ACC112 (cell line): ENCODE measurements around the gene ZBTB8OS.
A peak's percentile ranks its signal among the peaks of the same experiment; 100 is the strongest.

ENCODE experiments used
- H2AFZ ChIP-seq: fragments of 200-600 bp; sonication (generic); one replicate; pipeline ENCODE4 v1.6.0; 2017; ENCODE audit warnings: antibody characterized with exemption, low read length; ENCODE audit not compliant: unreplicated experiment
- H3K27ac ChIP-seq: fragments of 200-600 bp; sonication (generic); 2 replicates; pipeline ENCODE4 v1.5.1; 2014; ENCODE audit warnings: low read depth, mild to moderate bottlenecking, antibody characterized with exemption, low read length, moderate library complexity
- H3K27me3 ChIP-seq: fragments of 200-600 bp; sonication (generic); 2 replicates; pipeline ENCODE4 v1.6.1; 2014; ENCODE audit warnings: mild to moderate bottlenecking, antibody characterized with exemption, low read length, moderate library complexity, mixed read lengths; ENCODE audit not compliant: insufficient read depth
- H3K36me3 ChIP-seq: fragments of 200-600 bp; sonication (generic); 2 replicates; pipeline ENCODE4 v1.6.1; 2016; ENCODE audit warnings: mild to moderate bottlenecking, antibody characterized with exemption, low read length, moderate library complexity, mixed read lengths; ENCODE audit not compliant: insufficient read depth
- H3K4me1 ChIP-seq: fragments of 200-600 bp; sonication (generic); one replicate; pipeline ENCODE4 v1.6.1; 2016; ENCODE audit warnings: low read length, mixed read lengths; ENCODE audit not compliant: insufficient read depth, unreplicated experiment, control insufficient read depth
- H3K4me3 ChIP-seq: fragments of 200-600 bp; sonication (generic); 2 replicates; pipeline ENCODE4 v1.5.1; 2014; ENCODE audit warnings: mild to moderate bottlenecking, low read depth, low read length
- H3K79me2 ChIP-seq: fragments of 200-600 bp; sonication (generic); one replicate; pipeline ENCODE4 v1.6.0; 2016; ENCODE audit warnings: low read length; ENCODE audit not compliant: control insufficient read depth, unreplicated experiment, insufficient read depth

The ZBTB8OS gene

GRCh38 chr1:32627596-32628162 lies 22.7 kb downstream of the ZBTB8OS start:
- Histone ChIP-seq H3K27ac (no peak overlapping the region), H3K4me1 (no peaks in the 10 kb centered on the region), H3K79me2 (no peaks in the 10 kb centered on the region)

DNA sequence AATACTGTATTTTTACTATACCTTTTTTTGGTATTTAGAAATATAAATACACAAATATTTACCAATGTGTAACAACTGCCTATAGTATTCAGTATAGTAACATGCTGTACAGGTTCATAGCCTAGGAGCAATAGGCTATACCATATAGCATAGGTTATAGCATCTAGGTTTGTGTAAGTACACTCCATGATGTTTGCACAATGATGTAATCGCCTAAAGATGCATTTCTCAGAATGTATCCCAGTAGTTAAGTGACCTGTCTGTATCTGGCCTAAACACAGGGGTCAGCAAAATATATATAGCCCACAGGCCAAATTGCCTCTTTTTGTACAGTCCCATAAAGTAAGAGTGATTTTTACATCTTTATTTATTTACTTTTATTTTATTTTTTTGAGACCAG lies 24.2 kb downstream of the ZBTB8OS start:
- no peaks in the 10 kb centered on the region for H3K27me3 ChIP-seq
- H3K4me3 ChIP-seq: no peak overlapping the region
- H3K4me1 ChIP-seq: no peaks in the 10 kb centered on the region
- H3K36me3 ChIP-seq: no peaks in the 10 kb centered on the region
- no peak overlapping the region for H3K27ac ChIP-seq
- H3K79me2 ChIP-seq: no peaks in the 10 kb centered on the region
- no peak overlapping the region for H2AFZ ChIP-seq

More at GRCh38 chr1:32627596-32628162, 22.7 kb downstream of the ZBTB8OS start:
- H3K27me3 ChIP-seq: no peaks in the 10 kb centered on the region
- H3K36me3 ChIP-seq: no peaks in the 10 kb centered on the region
- H3K4me3 ChIP-seq: no peak overlapping the region
- no peak overlapping the region for H2AFZ ChIP-seq

DNA sequence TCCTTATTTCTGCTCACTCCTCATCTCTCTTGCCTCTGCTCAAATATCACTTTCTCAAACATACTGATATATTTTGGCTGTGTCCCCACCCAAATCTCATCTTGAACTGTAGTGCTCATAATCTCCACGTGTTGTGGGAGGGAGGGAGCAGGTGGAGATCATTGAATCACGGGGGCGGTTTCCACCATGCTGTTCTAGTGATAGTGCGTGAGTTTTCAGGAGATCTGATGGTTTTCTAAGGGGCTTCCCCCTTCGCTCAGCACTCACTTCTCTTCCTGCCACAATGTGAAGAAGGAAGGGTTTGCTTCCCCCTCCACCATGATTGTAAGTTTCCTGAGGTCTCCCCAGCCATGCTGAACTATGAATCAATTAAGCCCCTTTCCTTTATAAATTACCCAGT lies 26.6 kb downstream of the ZBTB8OS start:
- no peaks in the 10 kb centered on the region for H3K36me3 ChIP-seq
- H3K79me2 ChIP-seq: no peaks in the 10 kb centered on the region
- H3K27ac ChIP-seq: no peak overlapping the region
- no peak overlapping the region for H2AFZ ChIP-seq
- H3K27me3 ChIP-seq: no peaks in the 10 kb centered on the region
- no peaks in the 10 kb centered on the region for H3K4me1 ChIP-seq
- H3K4me3 ChIP-seq: no peak overlapping the region

DNA sequence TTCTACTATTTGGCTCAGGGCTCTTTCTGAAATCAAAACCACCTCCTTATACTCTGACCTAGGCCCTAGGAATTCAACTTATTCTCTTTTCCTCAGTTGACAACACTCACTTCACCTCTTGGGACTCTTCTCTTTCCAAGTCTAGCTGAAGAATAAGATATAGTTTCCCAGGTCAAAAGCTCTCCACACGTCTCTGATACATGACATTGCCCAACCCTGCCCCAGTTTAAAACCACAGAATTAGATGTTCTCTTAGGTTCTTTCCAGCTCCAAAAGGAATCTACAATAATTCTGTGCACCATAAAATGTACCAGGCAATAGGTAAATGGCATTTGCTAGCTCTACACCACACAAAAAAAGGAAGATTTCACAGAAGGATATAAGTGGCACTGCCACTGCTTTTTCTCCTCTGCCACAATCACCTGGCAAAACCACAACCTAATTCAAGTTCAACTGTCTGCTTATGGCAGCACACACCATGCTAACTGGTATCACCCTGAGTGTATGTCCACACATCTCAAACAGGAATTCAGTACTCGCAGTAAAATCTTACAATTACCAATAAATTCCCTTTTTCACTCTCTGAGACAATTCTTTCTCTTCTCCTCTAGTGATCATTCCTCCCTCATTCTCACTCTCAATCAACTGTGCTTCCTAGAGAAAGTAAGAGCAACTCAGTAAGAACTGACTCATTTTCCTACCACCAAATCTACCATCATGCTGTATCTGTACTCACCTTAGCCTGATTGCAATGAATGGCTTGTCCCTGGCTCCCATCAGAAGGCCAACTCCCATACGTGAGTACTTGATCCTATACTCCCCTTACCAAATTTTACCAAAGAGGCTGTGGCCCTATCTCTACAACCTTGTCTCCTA lies 27.3 kb downstream of the ZBTB8OS start:
- H2AFZ ChIP-seq: no peak overlapping the region
- H3K27me3 ChIP-seq: no peaks in the 10 kb centered on the region
- no peak overlapping the region for H3K4me3 ChIP-seq
- H3K27ac ChIP-seq: no peak overlapping the region
- no peaks in the 10 kb centered on the region for H3K4me1 ChIP-seq
- no peaks in the 10 kb centered on the region for H3K36me3 ChIP-seq
- H3K79me2 ChIP-seq: no peaks in the 10 kb centered on the region

DNA sequence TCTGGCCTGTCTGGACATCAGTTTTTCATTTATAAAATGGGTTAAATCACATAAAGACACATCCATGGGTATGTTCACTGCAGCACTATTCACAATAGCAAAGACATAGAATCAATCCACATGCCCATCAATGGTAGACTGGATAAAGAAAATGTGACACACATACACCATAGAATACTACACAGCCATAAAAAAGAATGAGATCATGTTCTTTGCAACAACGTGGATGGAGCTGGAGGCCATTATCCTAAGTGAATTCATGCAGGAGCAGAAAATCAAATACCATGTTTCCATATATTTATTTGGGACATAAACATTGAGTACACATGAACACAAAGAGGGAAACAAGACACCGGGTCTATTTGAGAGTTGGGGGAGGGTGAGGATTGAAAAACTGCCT lies 28.1 kb downstream of the ZBTB8OS start:
- no peaks in the 10 kb centered on the region for H3K4me1 ChIP-seq
- no peaks in the 10 kb centered on the region for H3K27me3 ChIP-seq
- no peak overlapping the region for H2AFZ ChIP-seq
- no peaks in the 10 kb centered on the region for H3K36me3 ChIP-seq
- H3K79me2 ChIP-seq: no peaks in the 10 kb centered on the region
- H3K4me3 ChIP-seq: no peak overlapping the region
- no peak overlapping the region for H3K27ac ChIP-seq

DNA sequence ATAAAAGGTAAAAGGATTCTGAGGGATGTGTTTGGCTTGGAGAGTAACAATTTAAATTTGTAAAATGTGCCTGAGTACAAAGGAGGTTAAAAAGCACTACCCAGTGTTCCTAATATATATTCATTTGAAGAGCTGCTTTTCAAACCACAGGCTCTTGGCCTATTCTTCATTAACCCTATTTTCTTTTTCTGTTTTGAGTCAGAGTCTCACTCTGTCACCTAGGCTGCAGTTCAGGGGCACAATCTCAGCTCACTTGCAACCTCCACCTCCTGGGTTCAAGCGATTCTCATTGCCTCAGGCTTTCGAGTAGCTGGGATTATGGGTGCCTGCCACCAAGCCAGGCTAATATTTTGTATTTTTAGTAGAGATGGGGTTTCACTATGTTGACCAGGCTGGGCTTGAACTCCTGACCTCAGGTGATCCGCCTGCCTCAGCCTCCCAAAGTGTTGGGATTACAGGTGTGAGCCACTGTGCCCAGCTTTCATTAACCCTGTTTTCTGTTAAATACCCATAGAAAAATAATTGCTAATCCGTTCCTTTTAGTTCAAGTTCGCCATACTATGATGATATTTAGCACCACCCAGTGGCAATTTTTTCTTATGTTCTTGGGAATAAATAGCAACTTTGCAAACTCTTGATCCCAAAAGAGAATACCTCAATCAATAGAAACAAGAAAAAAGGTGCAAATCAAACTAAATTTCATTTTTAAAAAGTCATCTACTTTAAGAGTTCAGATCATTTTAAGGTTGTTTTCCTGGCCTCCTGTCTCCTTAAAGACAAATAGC lies 30.5 kb downstream of the ZBTB8OS start:
- no peak overlapping the region for H2AFZ ChIP-seq
- no peak overlapping the region for H3K27ac ChIP-seq
- no peak overlapping the region for H3K4me3 ChIP-seq
- no peaks in the 10 kb centered on the region for H3K4me1 ChIP-seq
- H3K36me3 ChIP-seq: no peaks in the 10 kb centered on the region
- no peaks in the 10 kb centered on the region for H3K27me3 ChIP-seq
- no peaks in the 10 kb centered on the region for H3K79me2 ChIP-seq

GRCh38 chr1:32618673-32619221 lies 31.6 kb downstream of the ZBTB8OS start:
- Histone ChIP-seq H3K79me2 (no peaks in the 10 kb centered on the region), H3K4me1 (no peaks in the 10 kb centered on the region), H3K4me3 (no peak overlapping the region), H2AFZ (no peak overlapping the region), H3K27ac (no peak overlapping the region), H3K36me3 (no peaks in the 10 kb centered on the region), H3K27me3 (no peaks in the 10 kb centered on the region)

- Histone ChIP-seq H3K36me3 (no peaks in the 10 kb centered on the region), H3K27ac (no peak overlapping the region), H3K27me3 (no peaks in the 10 kb centered on the region), H3K79me2 (no peaks in the 10 kb centered on the region), H3K4me1 (no peaks in the 10 kb centered on the region), H2AFZ (no peak overlapping the region), H3K4me3 (no peak overlapping the region)
These were observed 36.9 kb downstream of the ZBTB8OS start for GRCh38 chr1:32613472-32613871.

GRCh38 chr1:32612189-32612881 lies 38.0 kb downstream of the ZBTB8OS start:
- Histone ChIP-seq H3K79me2 (no peaks in the 10 kb centered on the region), H3K27ac (no peak overlapping the region), H3K4me1 (no peaks in the 10 kb centered on the region), H2AFZ (peak overlapping the region; percentile 77), H3K4me3 (peak overlapping the region; percentile 76), H3K36me3 (no peaks in the 10 kb centered on the region), H3K27me3 (no peaks in the 10 kb centered on the region)

DNA sequence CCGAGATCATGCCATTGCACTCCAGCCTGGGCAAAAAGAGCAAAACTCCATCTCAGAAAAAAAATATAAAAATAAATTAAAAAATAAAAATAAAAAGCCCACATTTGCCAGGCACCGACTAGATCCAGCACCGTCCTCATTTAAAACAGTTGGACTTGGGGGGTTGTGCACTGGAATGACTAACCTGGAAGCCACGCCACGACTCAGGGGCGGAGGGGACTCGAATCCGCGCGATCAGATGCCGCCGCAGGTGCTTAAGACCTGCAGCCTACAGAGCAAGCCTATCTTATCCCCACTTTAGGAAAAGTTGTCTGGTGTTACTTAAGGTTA lies 38.5 kb downstream of the ZBTB8OS start:
- no peaks in the 10 kb centered on the region for H3K79me2 ChIP-seq
- no peaks in the 10 kb centered on the region for H3K27me3 ChIP-seq
- H2AFZ ChIP-seq: peak overlapping the region; percentile 77
- peak overlapping the region; percentile 76 for H3K4me3 ChIP-seq
- H3K4me1 ChIP-seq: no peaks in the 10 kb centered on the region
- H3K36me3 ChIP-seq: no peaks in the 10 kb centered on the region
- no peak overlapping the region for H3K27ac ChIP-seq
